Esophagus (tissue), 2 donors: Measurements from ENCODE around the gene FLVCR1. TPM values are rescaled to one million over a fixed set of nuclear protein-coding genes. Genes with fewer than 3 reads are reported as not detected.
"Not testable (repeated sequence)": the region's sequence is repeated elsewhere in the genome, so short reads cannot be mapped to it uniquely, and the experiment has no call there.

Experiments used
- H3K27ac ChIP-seq, 2 donors: one replicate each; pipeline ENCODE4 v1.5.1; 2013; ENCODE audit warnings: low read depth in 2 of 2, mild to moderate bottlenecking in 2 of 2, inconsistent platforms in 1 of 2, low read length in 1 of 2, moderate library complexity in 1 of 2
- H3K27me3 ChIP-seq, 2 donors: one replicate each; pipeline ENCODE4 v1.6.1; 2013; ENCODE audit warnings: low read length in 2 of 2, control low read depth in 1 of 2, mild to moderate bottlenecking in 1 of 2; ENCODE audit not compliant: insufficient read depth in 2 of 2, control insufficient read depth in 1 of 2
- H3K36me3 ChIP-seq, 2 donors: one replicate each; pipeline ENCODE4 v1.6.1; 2013; ENCODE audit warnings: low read length in 1 of 2; ENCODE audit not compliant: control insufficient read depth in 2 of 2, insufficient read depth in 2 of 2
- H3K4me1 ChIP-seq, 2 donors: one replicate each; pipeline ENCODE4 v1.6.1; 2013; ENCODE audit warnings: low read length in 1 of 2; ENCODE audit not compliant: control insufficient read depth in 2 of 2, insufficient read depth in 2 of 2
- H3K4me3 ChIP-seq, 2 donors: one replicate each; pipeline ENCODE4 v1.5.1; 2013; ENCODE audit warnings: low read length in 2 of 2, mild to moderate bottlenecking in 2 of 2, low read depth in 1 of 2, moderate library complexity in 1 of 2
- H3K9me3 ChIP-seq, 2 donors: one replicate each; pipeline ENCODE4 v1.6.1; 2013; ENCODE audit warnings: mild to moderate bottlenecking in 2 of 2, low read depth in 1 of 2, low read length in 1 of 2, moderate library complexity in 1 of 2; ENCODE audit not compliant: control insufficient read depth in 2 of 2, insufficient read depth in 1 of 2
- WGBS, 2 donors: extraction: QIAGEN DNeasy Blood & Tissue Kit; methylation state at CpG; one replicate each; pipeline ENCODE4 v1.1.7; 2013; 5-methylcytosine and 5-hydroxymethylcytosine counted together
- polyA plus RNA-seq, 2 donors: library from polyadenylated mRNA; stranded (reverse); fragments of 200-250 nt; gene quantifications; one replicate each; pipeline ENCODE4 v1.2.3, GENCODE V29; 2013
- donor health status: healthy with polysubstance abuse.
- donor health status: Bipolar disorder and iron deficiency.

Gene FLVCR1
- polyA plus RNA-seq, 2 donors, result 1.6 to 2.1 TPM

GRCh38 chr1:212879947-212880690, 22.0 kb downstream of the FLVCR1 start:
- H3K9me3 ChIP-seq, result no peaks in the 10 kb centered on the region
- no peaks in the 10 kb centered on the region for H3K27me3 ChIP-seq
- no peak overlapping the region for H3K27ac ChIP-seq
- H3K4me3 ChIP-seq, result no peak overlapping the region
- H3K4me1 ChIP-seq, result no peaks in the 10 kb centered on the region
- WGBS, 2 donors, result 88 to 90% methylated on average over 6 of the region's 6 CpGs
- peaks cover 0 to 3% of the 10 kb centered on the region in 2 donors for H3K36me3 ChIP-seq

GRCh38 chr1:212884592-212884991, 26.5 kb downstream of the FLVCR1 start:
- peaks cover 0 to 3% of the 10 kb centered on the region in 2 donors for H3K36me3 ChIP-seq
- 79 to 82% methylated on average over 4 of the region's 4 CpGs for WGBS, 2 donors
- no peak overlapping the region for H3K4me3 ChIP-seq
- no peaks in the 10 kb centered on the region for H3K9me3 ChIP-seq
- no peaks in the 10 kb centered on the region for H3K4me1 ChIP-seq
- no peaks in the 10 kb centered on the region for H3K27me3 ChIP-seq
- H3K27ac ChIP-seq, result no peak overlapping the region

- no peaks in the 10 kb centered on the region for H3K27me3 ChIP-seq
- H3K36me3 ChIP-seq, result peaks cover 2 to 8% of the 10 kb centered on the region in 2 donors
- H3K4me1 ChIP-seq, result no peaks in the 10 kb centered on the region
- H3K4me3 ChIP-seq, result no peak overlapping the region
- H3K9me3 ChIP-seq, result no peaks in the 10 kb centered on the region
- H3K27ac ChIP-seq, result no peak overlapping the region
- WGBS, 2 donors, result 96 to 98% methylated on average over 1 of the region's 1 CpG
These were observed 34.0 kb downstream of the FLVCR1 start for GRCh38 chr1:212892108-212892507.

- H3K9me3 ChIP-seq, result peaks cover 3% of the 10 kb centered on the region in 2 donors
- H3K27me3 ChIP-seq, result no peaks in the 10 kb centered on the region
- H3K4me3 ChIP-seq, result no peak overlapping the region
- H3K4me1 ChIP-seq, result no peaks in the 10 kb centered on the region
- WGBS, 2 donors, result 89 to 92% methylated on average over 1 of the region's 1 CpG
- H3K36me3 ChIP-seq, result peaks cover 3% of the 10 kb centered on the region in 2 donors
- no peak overlapping the region for H3K27ac ChIP-seq
These were observed 41.8 kb downstream of the FLVCR1 start for GRCh38 chr1:212899845-212900244.

GRCh38 chr1:212901290-212901689, 43.2 kb downstream of the FLVCR1 start:
- H3K9me3 ChIP-seq, result peaks cover 3% of the 10 kb centered on the region in 2 donors
- H3K4me3 ChIP-seq, result no peak overlapping the region
- no peak overlapping the region for H3K27ac ChIP-seq
- H3K27me3 ChIP-seq, result no peaks in the 10 kb centered on the region
- H3K4me1 ChIP-seq, result no peaks in the 10 kb centered on the region
- H3K36me3 ChIP-seq, result peaks cover under 1 to 3% of the 10 kb centered on the region in 2 donors
- WGBS, 2 donors, result 95 to 99% methylated on average over 2 of the region's 2 CpGs

- H3K4me3 ChIP-seq, result no peak overlapping the region
- peaks cover 3% of the 10 kb centered on the region in 2 donors for H3K9me3 ChIP-seq
- H3K27ac ChIP-seq, result no peak overlapping the region
- no peaks in the 10 kb centered on the region for H3K4me1 ChIP-seq
- H3K36me3 ChIP-seq, result peaks cover 0 to 3% of the 10 kb centered on the region in 2 donors
- H3K27me3 ChIP-seq, result no peaks in the 10 kb centered on the region
- WGBS, 2 donors, result 95 to 97% methylated on average over 3 of the region's 3 CpGs
These were observed 44.0 kb downstream of the FLVCR1 start for GRCh38 chr1:212902054-212902453.

GRCh38 chr1:212903664-212904063, 45.6 kb downstream of the FLVCR1 start:
- H3K4me3 ChIP-seq, result no peak overlapping the region
- H3K27me3 ChIP-seq, result no peaks in the 10 kb centered on the region
- peaks cover 0 to 3% of the 10 kb centered on the region in 2 donors for H3K36me3 ChIP-seq
- no peak overlapping the region for H3K27ac ChIP-seq
- WGBS, 2 donors, result 94 to 98% methylated on average over 1 of the region's 1 CpG
- no peaks in the 10 kb centered on the region for H3K4me1 ChIP-seq
- H3K9me3 ChIP-seq, result peaks cover 3% of the 10 kb centered on the region in 2 donors

GRCh38 chr1:212908071-212908470, 50.0 kb downstream of the FLVCR1 start:
- not testable (repeated sequence) for H3K27ac ChIP-seq, H3K9me3 ChIP-seq, H3K4me3 ChIP-seq, H3K36me3 ChIP-seq, H3K27me3 ChIP-seq, H3K4me1 ChIP-seq
- 74 to 75% methylated on average over 12 of the region's 12 CpGs for WGBS, 2 donors

GRCh38 chr1:212908971-212909370, 50.9 kb downstream of the FLVCR1 start:
- Histone ChIP-seq H3K27ac (no peak overlapping the region), H3K9me3 (no peaks in the 10 kb centered on the region), H3K27me3 (no peaks in the 10 kb centered on the region), H3K36me3 (no peaks in the 10 kb centered on the region), H3K4me3 (no peak overlapping the region), H3K4me1 (no peaks in the 10 kb centered on the region)
- 91% methylated on average over 2 of the region's 3 CpGs for WGBS, 2 donors

GRCh38 chr1:212909652-212910063, 51.6 kb downstream of the FLVCR1 start:
- 95 to 100% methylated on average over 3 of the region's 3 CpGs for WGBS, 2 donors
- Histone ChIP-seq H3K27ac (no peak overlapping the region), H3K27me3 (no peaks in the 10 kb centered on the region), H3K4me1 (no peaks in the 10 kb centered on the region), H3K36me3 (no peaks in the 10 kb centered on the region), H3K9me3 (no peaks in the 10 kb centered on the region), H3K4me3 (no peak overlapping the region)
